WERI-Rb-1 (cell line): ENCODE measurements around the gene EXOC6.

Experiments
- DNase-seq: peaks from one replicate; pipeline ENCODE4 v3.0.0-alpha.2; 2020
- H3K27ac ChIP-seq: fragments of 250-450 bp; sonication (Bioruptor Pico); 2 replicates; pipeline ENCODE4 v1.5.1; 2020; ENCODE audit warnings: mild to moderate bottlenecking, moderate library complexity
- H3K27me3 ChIP-seq: fragments of 250-450 bp; sonication (Bioruptor Pico); 2 replicates; pipeline ENCODE4 v1.5.1; 2021; ENCODE audit warnings: mild to moderate bottlenecking, low read depth, moderate library complexity; ENCODE audit not compliant: insufficient read depth, severe bottlenecking
- H3K36me3 ChIP-seq: fragments of 250-450 bp; sonication (Bioruptor Pico); 2 replicates; pipeline ENCODE4 v1.5.1; 2020; ENCODE audit warnings: mild to moderate bottlenecking, moderate library complexity
- H3K4me3 ChIP-seq: 2 replicates; pipeline ENCODE4 v1.5.1; 2011; ENCODE audit warnings: low read depth, mild to moderate bottlenecking, control low read depth, low read length
- H3K9me3 ChIP-seq: fragments of 250-450 bp; sonication (Bioruptor Pico); 2 replicates; pipeline ENCODE4 v1.5.1; 2021; ENCODE audit warnings: mild to moderate bottlenecking, moderate library complexity; ENCODE audit not compliant: severe bottlenecking
- CTCF ChIP-seq: IDR thresholded peaks from 2 replicates; pipeline ENCODE4 v1.5.1; 2011; ENCODE audit warnings: low read depth, mild to moderate bottlenecking, control low read depth, inconsistent platforms, low read length

Gene EXOC6

GRCh38 chr10:92810934-92811532 is 37.3 kb upstream of the EXOC6 start:
- TF ChIP-seq CTCF = no peak
- DNase-seq = no peak
- Histone ChIP-seq H3K36me3 (no peaks in the 10 kb centered on the region), H3K27me3 (no peaks in the 10 kb centered on the region), H3K4me3 (no peak overlapping the region), H3K27ac (no peak overlapping the region), H3K9me3 (no peaks in the 10 kb centered on the region)

GRCh38 chr10:92811986-92812385 is 36.3 kb upstream of the EXOC6 start:
- no peak overlapping the region for H3K27ac ChIP-seq
- no peaks in the 10 kb centered on the region for H3K9me3 ChIP-seq
- no peak for DNase-seq
- no peaks in the 10 kb centered on the region for H3K27me3 ChIP-seq
- H3K36me3 ChIP-seq = no peaks in the 10 kb centered on the region
- TF ChIP-seq CTCF = no peak
- no peak overlapping the region for H3K4me3 ChIP-seq

GRCh38 chr10:92813979-92814378 is 34.3 kb upstream of the EXOC6 start:
- no peaks in the 10 kb centered on the region for H3K27me3 ChIP-seq
- no peak overlapping the region for H3K4me3 ChIP-seq
- no peaks in the 10 kb centered on the region for H3K36me3 ChIP-seq
- H3K9me3 ChIP-seq = no peaks in the 10 kb centered on the region
- no peak for DNase-seq
- no peak overlapping the region for H3K27ac ChIP-seq
- TF ChIP-seq CTCF = no peak

GRCh38 chr10:92814790-92815189 is 33.5 kb upstream of the EXOC6 start:
- Histone ChIP-seq H3K27ac (no peak overlapping the region), H3K9me3 (no peaks in the 10 kb centered on the region), H3K4me3 (no peak overlapping the region), H3K27me3 (no peaks in the 10 kb centered on the region), H3K36me3 (no peaks in the 10 kb centered on the region)
- DNase-seq = no peak
- TF ChIP-seq CTCF = no peak

GRCh38 chr10:92816091-92816531 is 32.2 kb upstream of the EXOC6 start:
- no peak for DNase-seq
- TF ChIP-seq CTCF = no peak
- Histone ChIP-seq H3K27ac (no peak overlapping the region), H3K9me3 (no peaks in the 10 kb centered on the region), H3K4me3 (no peak overlapping the region), H3K27me3 (no peaks in the 10 kb centered on the region), H3K36me3 (no peaks in the 10 kb centered on the region)

- no peak for TF ChIP-seq CTCF
- DNase-seq = no peak
- Histone ChIP-seq H3K27me3 (no peaks in the 10 kb centered on the region), H3K27ac (no peak overlapping the region), H3K9me3 (no peaks in the 10 kb centered on the region), H3K36me3 (no peaks in the 10 kb centered on the region), H3K4me3 (no peak overlapping the region)
Measured at GRCh38 chr10:92822060-92822634, 26.2 kb upstream of the EXOC6 start.
